GM10248 (cell line): ENCODE results near the gene TCP11.

ENCODE experiments used
- CTCF ChIA-PET: fragments of 300-600 bp; sonication (Branson Sonifier 250); formaldehyde crosslinking; extraction: SDS; loops from one replicate; lab custom pipeline; 2021; ENCODE audit warnings: antibody characterized with exemption; lab: Yijun Ruan, JAX
- POLR2A ChIA-PET: fragments of 350-650 bp; sonication (Branson Sonifier 250); formaldehyde crosslinking; extraction: SDS; loops from one replicate; lab custom pipeline; 2020; ENCODE audit warnings: antibody characterized with exemption; lab: Yijun Ruan, JAX
- DNase-seq: peaks from one replicate; pipeline ENCODE4 v3.0.0; 2012; ENCODE audit errors: extremely low spot score
- TF ChIP-seq, protein P1 (sequence below): IDR thresholded peaks from 2 replicates; pipeline ENCODE4 v1.5.1; 2012; ENCODE audit warnings: mild to moderate bottlenecking, low read depth; ENCODE audit errors: extremely low read depth, missing control alignments, control extremely low read depth

The TCP11 gene

DNA sequence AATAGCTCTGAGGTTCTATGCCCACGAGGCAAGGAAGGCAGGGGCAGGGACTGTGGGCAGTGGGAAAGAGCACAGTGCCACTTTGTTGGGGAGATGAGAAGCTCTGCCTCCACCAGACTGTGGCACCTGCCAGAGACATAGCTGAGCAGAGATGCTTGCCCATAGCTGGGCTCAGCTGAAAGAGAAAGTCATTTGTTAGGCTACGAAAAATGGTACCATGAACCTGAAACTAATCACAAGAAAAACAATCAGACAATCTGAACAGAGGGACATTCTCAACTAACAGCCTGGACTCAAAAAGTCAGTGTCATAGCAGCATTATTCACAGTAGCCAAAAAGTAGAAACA is 32.9 kb upstream of the TCP11 start:
- DNase-seq: no peak
- ChIA-PET POLR2A (no interaction called here), CTCF (no interaction called here)
- TF ChIP-seq, protein P1, sequence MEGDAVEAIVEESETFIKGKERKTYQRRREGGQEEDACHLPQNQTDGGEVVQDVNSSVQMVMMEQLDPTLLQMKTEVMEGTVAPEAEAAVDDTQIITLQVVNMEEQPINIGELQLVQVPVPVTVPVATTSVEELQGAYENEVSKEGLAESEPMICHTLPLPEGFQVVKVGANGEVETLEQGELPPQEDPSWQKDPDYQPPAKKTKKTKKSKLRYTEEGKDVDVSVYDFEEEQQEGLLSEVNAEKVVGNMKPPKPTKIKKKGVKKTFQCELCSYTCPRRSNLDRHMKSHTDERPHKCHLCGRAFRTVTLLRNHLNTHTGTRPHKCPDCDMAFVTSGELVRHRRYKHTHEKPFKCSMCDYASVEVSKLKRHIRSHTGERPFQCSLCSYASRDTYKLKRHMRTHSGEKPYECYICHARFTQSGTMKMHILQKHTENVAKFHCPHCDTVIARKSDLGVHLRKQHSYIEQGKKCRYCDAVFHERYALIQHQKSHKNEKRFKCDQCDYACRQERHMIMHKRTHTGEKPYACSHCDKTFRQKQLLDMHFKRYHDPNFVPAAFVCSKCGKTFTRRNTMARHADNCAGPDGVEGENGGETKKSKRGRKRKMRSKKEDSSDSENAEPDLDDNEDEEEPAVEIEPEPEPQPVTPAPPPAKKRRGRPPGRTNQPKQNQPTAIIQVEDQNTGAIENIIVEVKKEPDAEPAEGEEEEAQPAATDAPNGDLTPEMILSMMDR: no peak

DNA sequence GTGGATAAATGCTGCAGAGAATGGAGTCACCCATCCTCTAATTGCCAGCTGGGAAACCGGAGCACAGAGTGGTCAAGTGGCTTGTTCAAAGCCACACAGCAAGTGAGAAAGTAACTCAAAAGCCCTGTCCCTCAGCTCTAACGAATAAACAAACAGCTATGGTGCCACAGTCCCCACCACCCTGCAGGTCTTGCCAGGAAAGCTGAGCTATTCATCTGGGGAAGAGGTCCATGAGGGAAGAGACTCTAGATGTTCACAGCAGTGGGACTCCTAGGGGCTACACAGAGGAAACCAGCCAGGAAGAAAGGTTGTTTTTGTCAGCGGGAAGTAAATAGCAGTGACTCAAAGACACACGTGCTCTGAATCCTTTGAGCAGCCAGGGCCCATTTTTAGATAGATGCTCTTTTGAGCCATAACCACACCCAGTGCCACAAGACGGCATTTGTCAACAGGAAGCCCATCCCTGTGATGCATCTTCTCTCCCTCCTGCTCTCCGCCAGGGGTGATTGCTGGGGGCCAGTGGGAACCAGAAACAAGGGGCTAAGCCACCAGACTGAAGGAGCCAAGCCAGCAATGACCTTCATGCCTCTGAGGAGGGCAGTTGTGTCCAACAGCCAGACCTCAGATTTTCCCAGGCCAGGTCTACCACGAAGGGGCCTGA is 32.4 kb upstream of the TCP11 start:
- POLR2A ChIA-PET: no interaction called here
- TF ChIP-seq, protein P1: no peak
- CTCF ChIA-PET: interaction anchor here (0.9 to 2.2 kb wide), 2 partner anchors 10 to 186 kb away, joined by 3 to 8 read pairs; no protein-coding TSS in a partner anchor
- no peak for DNase-seq

- DNase-seq: no peak
- TF ChIP-seq, protein P1: no peak
- CTCF ChIA-PET: interaction anchor here (0.9 to 2.2 kb wide), 3 partner anchors 11 to 712 kb away, joined by 3 to 8 read pairs (median 3); no protein-coding TSS in a partner anchor
- POLR2A ChIA-PET: no interaction called here
These were observed 31.9 kb upstream of the TCP11 start for GRCh38 chr6:35173044-35173426.

DNA sequence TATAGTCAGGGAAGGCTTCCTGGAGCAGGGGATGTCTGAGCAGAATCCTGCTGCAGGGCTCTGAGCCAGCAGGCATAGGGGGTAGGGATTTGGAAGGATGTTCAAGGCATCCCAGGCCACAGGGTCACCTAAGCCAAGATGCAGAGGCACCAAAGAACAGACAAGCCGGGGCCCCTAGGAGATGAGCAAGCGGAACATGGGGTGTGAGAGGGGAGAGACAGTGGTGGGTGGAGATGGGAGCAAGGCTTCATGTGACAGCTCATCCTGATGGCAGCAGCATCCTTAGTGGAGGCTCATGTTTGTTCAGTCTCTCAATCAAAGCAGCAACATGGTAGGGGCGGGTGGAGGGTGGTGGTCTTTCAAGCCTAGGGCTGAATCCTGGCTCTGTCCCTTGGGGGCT is 29.8 kb upstream of the TCP11 start:
- ChIA-PET CTCF (interaction anchor here (1.1 to 1.4 kb wide), 2 partner anchors 15 to 70 kb away, joined by 3 read pairs; no protein-coding TSS in a partner anchor), POLR2A (no interaction called here)
- DNase-seq: no peak
- TF ChIP-seq, protein P1: no peak

DNA sequence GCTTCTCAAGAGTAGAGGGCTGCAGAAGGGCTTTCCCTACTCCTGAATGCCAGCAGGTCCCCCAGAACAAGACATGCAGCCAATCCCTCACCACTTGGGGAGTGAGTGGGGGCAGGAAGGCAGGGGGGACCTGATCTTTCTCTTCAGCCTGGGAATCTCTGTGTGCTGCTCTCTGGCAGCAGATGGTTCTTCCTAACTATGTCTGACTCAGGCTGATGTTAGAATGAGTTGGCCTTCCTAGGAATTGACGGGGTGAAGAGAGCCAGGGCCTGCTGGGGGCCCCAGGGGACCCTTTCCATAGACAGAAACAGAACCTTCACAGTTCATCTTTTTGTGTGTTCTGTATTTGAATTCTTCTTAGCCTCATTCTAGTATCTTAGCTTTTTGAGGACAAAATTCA is 29.0 kb upstream of the TCP11 start:
- POLR2A ChIA-PET: no interaction called here
- CTCF ChIA-PET: interaction anchor here (1.0 to 1.4 kb wide), 3 partner anchors 31 to 71 kb away, joined by 3 to 4 read pairs (median 3); no protein-coding TSS in a partner anchor
- no peak for DNase-seq
- TF ChIP-seq, protein P1: no peak

- ChIA-PET POLR2A (interaction anchor here (0.6 kb wide), 1 partner anchor 66 kb away, joined by 3 read pairs; no protein-coding TSS in a partner anchor), CTCF (no interaction called here)
- DNase-seq: no peak
- TF ChIP-seq, protein P1: no peak
These were observed 27.3 kb upstream of the TCP11 start for GRCh38 chr6:35168461-35168861.

DNA sequence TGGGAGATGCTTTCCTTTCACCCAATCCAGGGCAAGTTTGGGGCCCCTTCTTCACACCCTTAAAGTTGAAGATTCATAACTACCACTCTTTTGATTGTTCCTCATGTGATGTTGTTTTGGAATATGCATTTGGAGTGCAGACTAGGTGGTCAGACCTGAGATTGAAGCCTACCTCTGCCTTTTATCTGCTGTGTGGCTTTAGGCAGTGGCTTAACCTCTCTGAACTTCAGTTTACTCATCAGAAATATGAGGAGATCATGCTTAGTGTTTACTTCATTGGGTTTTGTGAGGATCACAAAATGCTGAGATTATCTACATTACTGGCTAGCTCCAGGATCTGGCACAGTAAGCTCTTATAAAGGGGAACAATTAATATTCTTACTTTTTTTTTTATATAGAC is 26.4 kb upstream of the TCP11 start:
- ChIA-PET CTCF (interaction anchor here (1.0 to 2.4 kb wide), 4 partner anchors 12 to 40 kb away, joined by 3 to 10 read pairs (median 4); no protein-coding TSS in a partner anchor), POLR2A (no interaction called here)

More for the DNA sequence above, 26.4 kb upstream of the TCP11 start:
- DNase-seq: no peak
- TF ChIP-seq, protein P1: no peak
